Tibial artery (tissue), 4 donors: ENCODE data around the gene PHKG2.

Source experiments
- DNase-seq, 2 donors: peaks; one replicate each; pipeline ENCODE4 v3.0.0-alpha.2; 2019
- H3K27ac ChIP-seq, 2 donors: fragments of 200-600 bp; sonication (generic) in 1 of 2; 1 replicate in 1 of 2; 2 replicates in 1 of 2; pipeline ENCODE4 v1.5.1; 2018 to 2019; ENCODE audit warnings: mild to moderate bottlenecking in 1 of 2
- H3K27me3 ChIP-seq, 2 donors: fragments of 200-600 bp; sonication (generic) in 1 of 2; one replicate each; pipeline versions ENCODE4 v1.5.1 to v1.6.0; 2016 to 2019
- H3K36me3 ChIP-seq, 3 donors: fragments of 200-600 bp; sonication (generic) in 2 of 3; one replicate each; pipeline ENCODE4 v1.5.1; 2016 to 2019; ENCODE audit warnings: mild to moderate bottlenecking in 2 of 3
- H3K4me1 ChIP-seq, 4 donors: fragments of 200-600 bp; sonication (generic) in 2 of 4; 1 replicate in 3 of 4; 2 replicates in 1 of 4; pipeline ENCODE4 v1.5.1; 2016 to 2019
- H3K4me3 ChIP-seq, 2 donors: fragments of 200-600 bp; sonication (generic) in 1 of 2; 1 replicate in 1 of 2; 2 replicates in 1 of 2; pipeline ENCODE4 v1.5.1; 2018 to 2019; ENCODE audit warnings: mild to moderate bottlenecking in 2 of 2
- H3K9me3 ChIP-seq, 3 donors: fragments of 200-600 bp; sonication (generic) in 1 of 3; one replicate each; pipeline ENCODE4 v1.5.1; 2016 to 2019
- CTCF ChIP-seq, 2 experiments: fragments of 200-600 bp in 1 of 2; fragments of 450-650 bp in 1 of 2; IDR thresholded peaks; one replicate each; pipeline ENCODE4 v1.5.1; 2017 to 2019; ENCODE audit warnings: antibody characterized with exemption in 2 of 2, mild to moderate bottlenecking in 1 of 2, moderate library complexity in 1 of 2
- intact Hi-C: fragments of 100-400 bp; cut with DNase I; formaldehyde crosslinking; loops from one replicate; pipeline ENCODE4 v1.15.0; 2023; ENCODE audit warnings: low total_unique reads

PHKG2 gene

GRCh38 chr16:30720086-30720485 is 28.1 kb upstream of the PHKG2 start:
- Histone ChIP-seq H3K4me1 (no peaks in the 10 kb centered on the region), H3K36me3 (peaks cover 87 to 100% (median 94%) of the 10 kb centered on the region in 3 donors), H3K9me3 (no peaks in the 10 kb centered on the region), H3K4me3 (no peak overlapping the region), H3K27ac (no peak overlapping the region), H3K27me3 (no peaks in the 10 kb centered on the region)
- intact Hi-C loops = no loop called here
- DNase-seq = peak in 1 of 2 donors; percentile 51
- TF ChIP-seq CTCF (IDR thresholded peaks at IDR 0.05) = no peak

DNA sequence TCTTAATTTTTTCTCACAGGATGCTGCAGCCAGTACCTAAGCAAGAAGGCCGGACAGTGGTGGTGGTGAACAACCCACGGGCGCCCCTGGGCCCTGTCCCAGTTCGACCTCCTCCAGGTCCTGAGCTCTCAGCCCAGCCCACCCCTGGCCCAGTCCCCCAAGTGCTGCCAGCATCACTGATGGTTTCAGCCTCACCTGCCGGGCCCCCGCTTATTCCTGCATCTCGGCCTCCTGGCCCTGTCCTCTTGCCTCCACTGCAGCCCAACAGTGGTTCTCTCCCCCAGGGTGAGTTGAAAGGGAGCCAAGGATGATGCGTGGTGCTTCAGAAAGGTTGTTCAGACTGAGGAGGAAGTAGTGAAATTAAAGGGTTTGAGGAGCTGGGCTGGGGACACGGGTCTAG is 27.5 kb upstream of the PHKG2 start:
- no peaks in the 10 kb centered on the region for H3K27me3 ChIP-seq
- peaks cover 84 to 100% (median 94%) of the 10 kb centered on the region in 3 donors for H3K36me3 ChIP-seq
- H3K27ac ChIP-seq = no peak overlapping the region
- peak in 1 of 2 donors; percentile 49 for DNase-seq
- H3K9me3 ChIP-seq = no peaks in the 10 kb centered on the region
- intact Hi-C loops = no loop called here
- no peak for TF ChIP-seq CTCF (IDR thresholded peaks at IDR 0.05)
- no peak overlapping the region for H3K4me3 ChIP-seq
- H3K4me1 ChIP-seq = no peaks in the 10 kb centered on the region

DNA sequence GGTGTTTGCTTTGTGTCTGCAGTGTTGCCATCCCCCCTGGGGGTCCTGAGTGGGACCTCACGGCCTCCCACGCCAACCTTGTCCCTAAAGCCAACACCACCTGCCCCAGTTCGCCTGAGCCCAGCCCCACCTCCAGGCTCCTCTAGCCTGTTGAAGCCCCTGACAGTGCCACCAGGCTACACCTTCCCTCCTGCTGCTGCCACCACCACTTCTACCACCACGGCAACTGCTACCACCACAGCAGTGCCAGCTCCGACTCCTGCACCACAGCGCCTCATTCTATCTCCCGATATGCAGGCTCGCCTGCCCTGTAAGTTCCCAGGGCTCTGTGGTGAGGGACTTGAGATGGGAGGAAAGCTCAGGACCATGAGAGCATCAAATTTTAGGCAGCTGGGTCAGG is 27.1 kb upstream of the PHKG2 start:
- intact Hi-C loops = no loop called here
- Histone ChIP-seq H3K27ac (no peak overlapping the region), H3K9me3 (no peaks in the 10 kb centered on the region), H3K27me3 (no peaks in the 10 kb centered on the region), H3K36me3 (peaks cover 82 to 100% (median 92%) of the 10 kb centered on the region in 3 donors), H3K4me1 (no peaks in the 10 kb centered on the region), H3K4me3 (no peak overlapping the region)
- no peak for TF ChIP-seq CTCF (IDR thresholded peaks at IDR 0.05)
- DNase-seq = peak in 1 of 2 donors; percentile 38

- TF ChIP-seq CTCF (IDR thresholded peaks at IDR 0.05) = no peak
- no peaks in the 10 kb centered on the region for H3K9me3 ChIP-seq
- H3K4me3 ChIP-seq = no peak overlapping the region
- no peaks in the 10 kb centered on the region for H3K27me3 ChIP-seq
- H3K36me3 ChIP-seq = peaks cover 82 to 100% (median 92%) of the 10 kb centered on the region in 3 donors
- H3K27ac ChIP-seq = no peak overlapping the region
- H3K4me1 ChIP-seq = no peaks in the 10 kb centered on the region
- DNase-seq = no peak
- intact Hi-C loops = no loop called here
These were observed 26.6 kb upstream of the PHKG2 start for GRCh38 chr16:30721606-30722005.

GRCh38 chr16:30722443-30722842 is 25.8 kb upstream of the PHKG2 start:
- TF ChIP-seq CTCF (IDR thresholded peaks at IDR 0.05) = no peak
- peak in 1 of 2 donors; percentile 28 for DNase-seq
- intact Hi-C loops = no loop called here
- no peaks in the 10 kb centered on the region for H3K4me1 ChIP-seq
- no peak overlapping the region for H3K27ac ChIP-seq
- no peaks in the 10 kb centered on the region for H3K27me3 ChIP-seq
- H3K9me3 ChIP-seq = no peaks in the 10 kb centered on the region
- peaks cover 81 to 100% (median 93%) of the 10 kb centered on the region in 3 donors for H3K36me3 ChIP-seq
- no peak overlapping the region for H3K4me3 ChIP-seq

DNA sequence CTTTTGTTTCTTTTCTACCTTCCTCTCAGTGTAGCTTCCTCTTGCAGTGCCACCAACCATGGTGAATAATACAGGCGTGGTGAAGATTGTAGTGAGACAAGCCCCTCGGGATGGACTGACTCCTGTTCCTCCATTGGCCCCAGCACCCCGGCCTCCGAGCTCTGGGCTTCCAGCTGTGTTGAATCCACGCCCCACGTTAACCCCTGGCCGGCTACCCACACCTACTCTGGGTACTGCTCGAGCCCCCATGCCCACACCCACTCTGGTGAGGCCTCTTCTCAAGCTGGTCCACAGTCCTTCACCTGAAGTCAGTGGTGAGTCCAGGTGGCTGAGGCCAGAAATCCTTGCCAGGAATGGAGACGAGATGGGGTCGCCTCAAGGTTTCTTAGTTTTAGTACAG is 25.3 kb upstream of the PHKG2 start:
- intact Hi-C loops = no loop called here
- TF ChIP-seq CTCF (IDR thresholded peaks at IDR 0.05) = no peak
- Histone ChIP-seq H3K4me3 (no peak overlapping the region), H3K9me3 (no peaks in the 10 kb centered on the region), H3K4me1 (no peaks in the 10 kb centered on the region), H3K36me3 (peaks cover 80 to 100% (median 90%) of the 10 kb centered on the region in 3 donors), H3K27ac (no peak overlapping the region), H3K27me3 (no peaks in the 10 kb centered on the region)
- DNase-seq = peak in 1 of 2 donors; percentile 63
